Thymus (tissue), 2 donors: ENCODE measurements around the gene RPS17. TPM values are rescaled to one million over a fixed set of nuclear protein-coding genes. Genes with fewer than 3 reads are reported as not detected.

Experiments used
- polyA plus RNA-seq: library from polyadenylated mRNA; stranded (reverse); fragments of 200-250 nt; gene quantifications from one replicate; pipeline ENCODE4 v1.2.3, GENCODE V29; 2013
- total RNA-seq: library from RNA; stranded (reverse); fragments of 120-200 nt; gene quantifications from one replicate; pipeline ENCODE4 v1.2.4, GENCODE V29; 2013
- donor health status: healthy.

RPS17 gene
- total and polyA plus RNA-seq, 2 donors = 3,581 to 6,434 TPM

Other genes with a start within 250 kb of the RPS17 start
- 0.47 TPM for gene GOLGA6L10, start 191.0 kb downstream of the RPS17 start, total RNA-seq
- gene GOLGA6L10, start 191.0 kb downstream of the RPS17 start, polyA plus RNA-seq = 5.1 TPM
- gene GOLGA6L9, start 110.6 kb downstream of the RPS17 start, total RNA-seq = 1.2 TPM
- 19.2 TPM for gene GOLGA6L9, start 110.6 kb downstream of the RPS17 start, polyA plus RNA-seq
- 0.09 TPM for gene CPEB1, start 106.9 kb upstream of the RPS17 start, total RNA-seq
- 0.64 TPM for gene CPEB1, start 106.9 kb upstream of the RPS17 start, polyA plus RNA-seq
- 0.33 TPM for gene AP3B2, start 169.4 kb upstream of the RPS17 start, total RNA-seq
- 5.0 TPM for gene AP3B2, start 169.4 kb upstream of the RPS17 start, polyA plus RNA-seq